Panc1 (cell line): ENCODE data around the gene SLC35E3.

Experiments
- CTCF ChIP-seq: fragments of 450-650 bp; IDR thresholded peaks from 2 replicates; pipeline ENCODE4 v1.5.1; 2017; ENCODE audit warnings: mild to moderate bottlenecking
- POLR2AphosphoS5 ChIP-seq: IDR thresholded peaks from 2 replicates; pipeline ENCODE4 v1.6.1; 2012; ENCODE audit warnings: mild to moderate bottlenecking, low read depth, low read length, moderate library complexity
- REST ChIP-seq, 2 experiments: IDR thresholded peaks; 2 replicates each; pipeline ENCODE4 v1.6.1; 2011 to 2012; ENCODE audit warnings: low read depth in 2 of 2, control low read depth in 1 of 2, low read length in 1 of 2, mild to moderate bottlenecking in 1 of 2, moderate library complexity in 1 of 2; ENCODE audit not compliant: insufficient read depth in 1 of 2
- SIN3A ChIP-seq: IDR thresholded peaks from 2 replicates; pipeline ENCODE4 v1.6.1; 2012; ENCODE audit warnings: low read depth, mild to moderate bottlenecking, low read length, moderate library complexity, borderline replicate concordance; ENCODE audit not compliant: insufficient read depth

- no peak for TF ChIP-seq SIN3A
- TF ChIP-seq CTCF: no peak
- TF ChIP-seq REST (IDR thresholded peaks at IDR 0.05; ENCODE audit: insufficient read depth in 1 of 2, low read depth in 2 of 2, low read length in 1 of 2): no peak
- no peak for TF ChIP-seq POLR2AphosphoS5
Observed at GRCh38 chr12:68824597-68825250, 78.7 kb downstream of the SLC35E3 start.
